ENCODE measurements around the gene MAP2K3. TPM values are rescaled to one million over a fixed set of nuclear protein-coding genes. Genes with fewer than 3 reads are reported as not detected.

MAP2K3 gene
- 55.2 TPM for total RNA-seq
- long read RNA-seq, transcript MAP2K3-205 (3 exons, 927 nt): minor isoform, 6 of 97 reads
- long read RNA-seq, transcript MAP2K3-202 (12 exons, 2,303 nt): major isoform, 65 of 97 reads
- long read RNA-seq, transcript MAP2K3-204 (13 exons, 2,401 nt): minor isoform, 7 of 97 reads
- long read RNA-seq, partial matches to known transcripts: 4 of 97 reads
- long read RNA-seq, other reads (novel, unspliced or antisense): 15 of 97 reads

GRCh38 chr17:21284319-21285163 is at the start of gene MAP2K3:
Gene MAP2K3, plus strand, starts transcription at chr17:21284711. Its CDS starts 210 bp downstream, at chr17:21284921.
- ATAC-seq (peak; percentile 80 to 86), DNase-seq (peak; percentile 99)
- peak within 1 kb of the TSS; percentile 96 for H3K4me3 ChIP-seq
- TF ChIP-seq CTCF (IDR thresholded peaks at IDR 0.05): no peak
- no peaks in the 10 kb centered on the region for H3K27me3 ChIP-seq (ENCODE audit: low read depth)
- H3K4me1 ChIP-seq: peaks cover 52% of the 10 kb centered on the region
- intact Hi-C loops (cut with DNase I): no loop called here
- H3K36me3 ChIP-seq: no peaks in the 10 kb centered on the region
- peak within 1 kb of the TSS; percentile 95 for H3K27ac ChIP-seq
- H3K9me3 ChIP-seq: no peaks in the 10 kb centered on the region

- H3K27me3 ChIP-seq (ENCODE audit: low read depth): no peaks in the 10 kb centered on the region
- H3K9me3 ChIP-seq: peaks cover 3% of the 10 kb centered on the region
- no peak overlapping the region for H3K27ac ChIP-seq
- no peak overlapping the region for H3K4me3 ChIP-seq
- ATAC-seq (no peak), DNase-seq (no peak)
- intact Hi-C loops (cut with DNase I): no loop called here
- no peaks in the 10 kb centered on the region for H3K4me1 ChIP-seq
- no peak for TF ChIP-seq CTCF (IDR thresholded peaks at IDR 0.05)
- H3K36me3 ChIP-seq: peaks cover 6% of the 10 kb centered on the region
These were observed 48.6 kb upstream of the MAP2K3 start for GRCh38 chr17:21235921-21236320.

- Histone ChIP-seq H3K4me1 (no peaks in the 10 kb centered on the region), H3K9me3 (no peaks in the 10 kb centered on the region), H3K27me3 (ENCODE audit: low read depth) (no peaks in the 10 kb centered on the region), H3K36me3 (peaks cover 23% of the 10 kb centered on the region), H3K4me3 (no peak overlapping the region), H3K27ac (no peak overlapping the region)
- peak in 1 of 2 donors; percentile 51 for ATAC-seq
- intact Hi-C loops (cut with DNase I): no loop called here
- peak; percentile 39 for TF ChIP-seq CTCF (IDR thresholded peaks at IDR 0.05)
- DNase-seq: no peak
These were observed 44.7 kb upstream of the MAP2K3 start for GRCh38 chr17:21239680-21240368.

- intact Hi-C loops (cut with DNase I): no loop called here
- no peaks in the 10 kb centered on the region for H3K4me1 ChIP-seq
- no peak overlapping the region for H3K27ac ChIP-seq
- DNase-seq (no peak), ATAC-seq (no peak)
- no peaks in the 10 kb centered on the region for H3K9me3 ChIP-seq
- peaks cover 23% of the 10 kb centered on the region for H3K36me3 ChIP-seq
- H3K27me3 ChIP-seq (ENCODE audit: low read depth): no peaks in the 10 kb centered on the region
- TF ChIP-seq CTCF (IDR thresholded peaks at IDR 0.05): no peak
- H3K4me3 ChIP-seq: no peak overlapping the region
These were observed 44.0 kb upstream of the MAP2K3 start for GRCh38 chr17:21240369-21241055.

- Histone ChIP-seq H3K27ac (no peak overlapping the region), H3K4me3 (no peak overlapping the region), H3K27me3 (ENCODE audit: low read depth) (no peaks in the 10 kb centered on the region), H3K36me3 (peaks cover 23% of the 10 kb centered on the region), H3K4me1 (no peaks in the 10 kb centered on the region), H3K9me3 (no peaks in the 10 kb centered on the region)
- ATAC-seq (no peak), DNase-seq (no peak)
- no peak for TF ChIP-seq CTCF (IDR thresholded peaks at IDR 0.05)
- intact Hi-C loops (cut with DNase I): no loop called here
These were observed 42.9 kb upstream of the MAP2K3 start for GRCh38 chr17:21241564-21241963.
